Kidney (tissue), 14 donors: ENCODE results near the gene C1orf21. TPM values are rescaled to one million over a fixed set of nuclear protein-coding genes. Genes with fewer than 3 reads are reported as not detected.

Experiments
- DNase-seq, 5 donors: peaks; one replicate each; pipeline ENCODE4 v3.0.0-alpha.2; 2013 to 2020
- FAIRE-seq: peaks from 2 replicates; lab custom pipeline; 2012; peaks lifted over from hg19 to GRCh38; lab: Jason Lieb, UNC
- H3K27ac ChIP-seq, 2 donors: one replicate each; pipeline ENCODE4 v1.7.0; 2013; ENCODE audit warnings: low read depth in 2 of 2, low read length in 2 of 2, inconsistent platforms in 1 of 2
- H3K27me3 ChIP-seq: one replicate; pipeline ENCODE4 v1.7.1; 2013; ENCODE audit warnings: low read length, inconsistent platforms; ENCODE audit not compliant: control insufficient read depth, insufficient read depth
- H3K36me3 ChIP-seq, 3 donors: one replicate each; pipeline versions ENCODE4 v1.7.0 to v1.7.1; 2013; ENCODE audit warnings: low read length in 3 of 3, control low read depth in 1 of 3, inconsistent platforms in 1 of 3; ENCODE audit not compliant: insufficient read depth in 3 of 3, control insufficient read depth in 2 of 3
- H3K4me1 ChIP-seq, 3 donors: one replicate each; pipeline versions ENCODE4 v1.7.0 to v1.7.1; 2013; ENCODE audit warnings: low read length in 3 of 3, inconsistent platforms in 1 of 3, low read depth in 1 of 3; ENCODE audit not compliant: control insufficient read depth in 2 of 3, insufficient read depth in 2 of 3
- H3K4me3 ChIP-seq, 3 donors: one replicate each; pipeline versions ENCODE4 v1.7.0 to v1.8.1; 2013; ENCODE audit warnings: low read length in 3 of 3, control low read depth in 1 of 3, inconsistent platforms in 1 of 3
- H3K9ac ChIP-seq, 3 donors: one replicate each; pipeline versions ENCODE4 v1.7.0 to v1.7.1; 2013; ENCODE audit warnings: low read length in 3 of 3, control low read depth in 1 of 3, inconsistent platforms in 1 of 3
- H3K9me3 ChIP-seq, 3 donors: one replicate each; pipeline versions ENCODE4 v1.7.0 to v1.7.1; 2013; ENCODE audit warnings: low read length in 3 of 3, control low read depth in 1 of 3, inconsistent platforms in 1 of 3; ENCODE audit not compliant: control insufficient read depth in 2 of 3, insufficient read depth in 1 of 3
- intact Hi-C: fragments of 100-400 bp; cut with DNase I; formaldehyde crosslinking; loops from one replicate; pipeline ENCODE4 v1.11.1; 2022
- polyA plus RNA-seq: library from polyadenylated mRNA; stranded (reverse); fragments of 350-450 nt; fragmentation: Illumina TruSeq; extraction: RNeasy Lipid Tissue Mini Kit (QIAGEN cat#74804); gene quantifications from one replicate; pipeline ENCODE4 v1.2.3, GENCODE V29; 2014; ENCODE audit warnings: low read depth, low replicate concordance; ENCODE audit not compliant: insufficient read depth
- total RNA-seq: library from RNA; stranded (reverse); fragmentation: NEBNext Ultra II Directional; extraction: Animal tissue kit (Norgen Biotek cat#: 25700); gene quantifications from one replicate; pipeline ENCODE4 v1.2.1, GENCODE V29; 2021
- TF ChIP-seq, protein P1 (sequence below): IDR thresholded peaks from 3 replicates; pipeline ENCODE4 v1.5.1; 2012; ENCODE audit warnings: mild to moderate bottlenecking, moderate library complexity, borderline replicate concordance; ENCODE audit not compliant: insufficient read depth; ENCODE audit errors: extremely low read depth
- donor health status: control.
- donor health status: control.
- donor health status: control.
- donor health status: control.
- donor health status: control.
- donor health status: DM: yes; HTN: yes; CAD: no.
- donor health status: Normal renal cell carcinoma (clear cell type).

Gene C1orf21
- total and polyA plus RNA-seq, 2 donors from 2014 or later, result 18.3 to 18.6 TPM

DNA sequence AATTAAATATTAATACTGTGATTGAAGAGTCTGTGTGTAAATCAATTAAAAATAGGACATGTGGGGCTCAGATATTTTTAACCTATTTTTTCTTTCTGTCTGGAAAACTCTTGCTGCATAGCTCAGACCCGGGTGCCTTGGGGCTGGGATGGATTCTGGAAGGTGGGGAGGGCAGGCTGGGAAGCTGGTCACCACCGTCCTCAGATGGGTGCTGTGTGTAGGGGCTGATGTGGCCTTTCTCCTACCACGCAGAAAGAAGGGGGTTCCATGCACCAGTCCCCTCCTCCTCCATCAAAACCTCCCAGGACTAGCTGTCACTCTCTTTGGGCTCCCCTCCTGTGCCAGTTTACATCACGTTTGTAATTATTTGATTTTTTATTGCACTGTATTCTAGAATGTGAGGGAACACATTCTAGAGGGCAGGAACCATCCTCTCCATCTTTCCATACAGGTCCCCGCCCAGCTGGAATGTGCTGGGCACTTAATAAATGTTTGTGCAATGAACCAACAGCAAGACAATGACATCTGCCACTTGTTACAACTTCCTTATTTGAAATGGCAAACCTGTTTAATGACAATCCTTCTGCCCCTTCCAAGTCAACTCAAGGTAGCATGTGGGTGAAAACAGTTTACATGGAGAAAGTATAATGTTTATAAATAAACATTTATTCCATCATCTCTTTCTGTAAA lies 263.5 kb downstream of the C1orf21 start:
- no peaks in the 10 kb centered on the region for H3K36me3 ChIP-seq
- intact Hi-C loops, result no loop called here
- no peak for FAIRE-seq
- no peak overlapping the region for H3K4me3 ChIP-seq
- DNase-seq, result no peak
- TF ChIP-seq, protein P1, sequence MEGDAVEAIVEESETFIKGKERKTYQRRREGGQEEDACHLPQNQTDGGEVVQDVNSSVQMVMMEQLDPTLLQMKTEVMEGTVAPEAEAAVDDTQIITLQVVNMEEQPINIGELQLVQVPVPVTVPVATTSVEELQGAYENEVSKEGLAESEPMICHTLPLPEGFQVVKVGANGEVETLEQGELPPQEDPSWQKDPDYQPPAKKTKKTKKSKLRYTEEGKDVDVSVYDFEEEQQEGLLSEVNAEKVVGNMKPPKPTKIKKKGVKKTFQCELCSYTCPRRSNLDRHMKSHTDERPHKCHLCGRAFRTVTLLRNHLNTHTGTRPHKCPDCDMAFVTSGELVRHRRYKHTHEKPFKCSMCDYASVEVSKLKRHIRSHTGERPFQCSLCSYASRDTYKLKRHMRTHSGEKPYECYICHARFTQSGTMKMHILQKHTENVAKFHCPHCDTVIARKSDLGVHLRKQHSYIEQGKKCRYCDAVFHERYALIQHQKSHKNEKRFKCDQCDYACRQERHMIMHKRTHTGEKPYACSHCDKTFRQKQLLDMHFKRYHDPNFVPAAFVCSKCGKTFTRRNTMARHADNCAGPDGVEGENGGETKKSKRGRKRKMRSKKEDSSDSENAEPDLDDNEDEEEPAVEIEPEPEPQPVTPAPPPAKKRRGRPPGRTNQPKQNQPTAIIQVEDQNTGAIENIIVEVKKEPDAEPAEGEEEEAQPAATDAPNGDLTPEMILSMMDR, result no peak
- H3K4me1 ChIP-seq, result no peaks in the 10 kb centered on the region
- no peak overlapping the region for H3K27ac ChIP-seq
- H3K9me3 ChIP-seq, result no peaks in the 10 kb centered on the region
- no peaks in the 10 kb centered on the region for H3K27me3 ChIP-seq
- H3K9ac ChIP-seq, result no peak overlapping the region

DNA sequence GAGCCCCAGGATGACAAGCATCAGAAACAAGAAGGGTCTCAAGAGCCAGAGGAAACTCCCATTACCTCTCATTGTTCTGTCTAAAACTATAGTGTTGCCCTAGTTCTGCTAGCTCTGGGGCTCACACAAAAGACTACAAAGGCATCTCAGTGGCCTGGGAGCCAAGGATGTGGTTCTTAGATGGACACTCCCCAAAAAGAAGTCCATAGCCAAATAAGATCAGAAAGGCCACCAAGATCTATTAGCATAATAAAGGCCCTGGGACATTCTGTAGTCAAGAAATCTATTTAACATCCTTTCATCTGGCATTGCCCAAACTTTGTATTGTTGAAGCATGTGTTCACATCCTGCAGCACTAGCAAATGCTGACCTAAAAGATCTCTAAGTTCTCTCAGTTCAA lies 268.4 kb downstream of the C1orf21 start:
- TF ChIP-seq, protein P1, result no peak
- intact Hi-C loops, result no loop called here
- Histone ChIP-seq H3K9me3 (no peaks in the 10 kb centered on the region), H3K4me1 (no peaks in the 10 kb centered on the region), H3K36me3 (no peaks in the 10 kb centered on the region), H3K9ac (no peak overlapping the region), H3K27me3 (no peaks in the 10 kb centered on the region), H3K4me3 (no peak overlapping the region), H3K27ac (no peak overlapping the region)
- no peak for DNase-seq
- no peak for FAIRE-seq

DNA sequence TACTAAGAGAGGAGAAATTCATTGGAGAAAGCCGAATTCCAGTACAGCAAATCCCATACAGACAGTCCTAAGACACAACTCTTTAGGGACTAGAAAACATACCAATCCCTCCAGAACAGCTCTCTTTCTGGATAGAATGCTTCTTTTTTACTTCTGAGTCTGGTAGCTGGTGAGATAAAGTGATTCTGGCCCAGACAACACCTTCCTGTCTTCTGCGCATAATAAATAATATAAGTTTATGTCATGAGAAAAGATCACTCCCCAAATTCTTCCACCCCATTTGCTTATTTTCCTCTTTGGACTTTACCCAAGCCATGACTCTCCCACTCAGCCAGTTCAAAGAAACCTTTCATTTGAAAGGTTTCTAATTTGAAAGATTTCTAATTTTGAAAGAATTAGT lies 269.4 kb downstream of the C1orf21 start:
- TF ChIP-seq, protein P1, result no peak
- Histone ChIP-seq H3K4me1 (no peaks in the 10 kb centered on the region), H3K9me3 (no peaks in the 10 kb centered on the region), H3K36me3 (no peaks in the 10 kb centered on the region), H3K9ac (no peak overlapping the region), H3K27me3 (no peaks in the 10 kb centered on the region), H3K27ac (no peak overlapping the region), H3K4me3 (no peak overlapping the region)
- FAIRE-seq, result no peak
- intact Hi-C loops, result no loop called here
- no peak for DNase-seq

DNA sequence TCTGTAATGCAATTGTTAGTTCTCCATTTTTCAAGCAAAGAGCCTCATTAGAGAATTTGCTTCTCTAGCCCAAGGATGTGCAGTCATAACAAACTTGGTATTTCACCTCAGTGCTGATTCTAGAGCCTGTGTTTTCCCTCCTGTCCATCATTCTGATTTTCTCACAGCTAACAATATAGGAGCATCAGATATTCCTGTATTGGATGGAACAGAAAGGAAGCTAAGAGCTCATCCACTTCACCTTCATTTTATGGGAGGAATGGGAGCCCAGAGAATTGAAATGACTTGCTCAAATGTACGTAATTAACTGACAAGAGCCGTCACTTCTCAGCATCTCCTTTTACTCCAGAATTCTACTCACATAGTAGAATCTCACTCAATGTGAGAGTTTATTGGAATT lies 271.2 kb downstream of the C1orf21 start:
- no peaks in the 10 kb centered on the region for H3K4me1 ChIP-seq
- no peaks in the 10 kb centered on the region for H3K27me3 ChIP-seq
- H3K36me3 ChIP-seq, result no peaks in the 10 kb centered on the region
- DNase-seq, result no peak
- no peak overlapping the region for H3K9ac ChIP-seq
- no peak for FAIRE-seq
- TF ChIP-seq, protein P1, result no peak
- no peak overlapping the region for H3K4me3 ChIP-seq
- no peaks in the 10 kb centered on the region for H3K9me3 ChIP-seq
- H3K27ac ChIP-seq, result no peak overlapping the region
- intact Hi-C loops, result no loop called here
